Measurements from ENCODE around the gene SLC12A2.

The SLC12A2 gene

DNA sequence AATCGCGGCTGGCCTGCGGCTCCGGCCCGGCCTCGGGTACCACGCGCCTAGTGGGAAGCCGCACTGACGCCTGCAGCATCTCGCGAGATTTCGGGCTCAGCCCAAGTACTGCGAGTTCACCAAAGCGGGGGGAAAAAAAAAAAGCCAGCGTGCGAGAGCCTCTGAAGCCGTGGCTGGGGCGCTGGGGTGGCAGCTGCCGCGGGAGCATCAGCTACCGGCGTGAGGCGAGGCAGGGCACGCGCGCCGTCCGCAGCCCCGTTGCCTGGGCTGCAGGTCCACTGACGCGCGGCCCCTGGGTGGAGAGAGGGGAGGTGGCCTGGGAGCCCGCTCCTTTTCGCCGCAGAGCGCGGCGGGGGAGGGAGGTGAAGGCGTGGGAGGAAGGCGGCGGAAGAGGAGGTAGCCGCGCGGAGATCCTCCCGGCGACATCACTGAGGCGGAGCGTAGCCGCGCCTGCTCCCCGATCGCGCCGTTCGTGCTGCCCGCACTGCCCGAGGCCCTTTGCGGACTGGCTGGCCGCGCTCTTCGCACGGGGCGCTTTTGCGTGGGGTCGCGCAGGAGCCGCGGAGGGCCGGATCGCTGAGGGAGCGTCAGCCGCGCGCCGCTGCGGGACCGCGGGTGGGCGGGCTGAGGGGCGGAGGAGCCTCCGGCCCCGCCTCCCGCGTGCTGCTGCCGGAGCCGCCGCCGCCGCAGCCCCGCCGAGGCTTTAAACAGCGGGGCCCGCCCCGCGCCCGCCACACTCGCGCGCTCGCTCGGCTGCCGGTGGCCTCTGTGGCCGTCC lies at the start of gene SLC12A2:
Gene SLC12A2 (plus strand): TSS at position 734 of the 778 bp plus-strand sequence. CDS start 189 bp downstream, outside the sequence.
- peak; percentile 79 to 81 for DNase-seq (ENCODE audit: low read depth in 2 of 2)

GRCh38 chr5:128035689-128036088 lies 47.9 kb upstream of the SLC12A2 start:
- DNase-seq (ENCODE audit: low read depth in 2 of 2) = no peak

DNA sequence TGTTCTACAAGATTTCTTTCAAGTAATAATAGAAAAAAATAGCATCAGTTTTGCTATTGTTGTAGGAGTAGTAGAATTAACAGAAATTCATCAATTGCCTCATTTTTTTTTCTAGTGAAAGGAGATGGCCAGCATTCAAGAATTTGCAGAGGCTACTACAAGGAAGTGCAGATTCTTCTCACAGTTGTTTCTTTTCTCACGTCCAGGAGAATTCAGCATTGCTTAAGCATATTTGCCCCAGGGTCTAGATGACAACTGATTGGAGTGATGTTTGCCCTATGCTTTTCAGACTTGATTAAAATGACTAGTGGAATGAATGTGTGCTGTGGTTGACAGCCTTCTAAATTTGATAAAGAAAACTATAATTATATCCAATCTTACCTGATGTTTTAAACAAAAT lies 46.6 kb upstream of the SLC12A2 start:
- DNase-seq (ENCODE audit: low read depth in 2 of 2) = no peak

DNA sequence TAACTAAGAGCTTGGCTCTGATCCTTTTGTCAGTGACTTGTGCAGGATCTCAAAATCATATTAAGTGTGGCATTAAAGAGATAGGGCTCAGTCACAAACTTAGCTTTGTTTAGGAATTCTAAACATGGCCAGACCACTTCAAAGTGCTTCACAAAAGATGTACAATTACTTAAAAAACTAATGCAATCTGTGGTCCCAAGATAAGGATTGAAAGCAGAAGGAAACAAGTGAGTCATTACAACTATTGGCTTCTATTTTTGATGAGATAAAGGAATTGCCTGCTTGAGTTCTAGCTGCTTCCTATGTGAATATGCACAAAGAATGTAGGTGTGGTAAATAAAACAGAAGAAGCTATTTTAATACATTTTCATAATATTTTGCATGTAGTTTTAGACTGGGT lies 44.9 kb upstream of the SLC12A2 start:
- no peak for DNase-seq (ENCODE audit: low read depth in 2 of 2)

- DNase-seq (ENCODE audit: low read depth in 2 of 2) = no peak
These were observed 42.6 kb upstream of the SLC12A2 start for GRCh38 chr5:128040927-128041326.

DNA sequence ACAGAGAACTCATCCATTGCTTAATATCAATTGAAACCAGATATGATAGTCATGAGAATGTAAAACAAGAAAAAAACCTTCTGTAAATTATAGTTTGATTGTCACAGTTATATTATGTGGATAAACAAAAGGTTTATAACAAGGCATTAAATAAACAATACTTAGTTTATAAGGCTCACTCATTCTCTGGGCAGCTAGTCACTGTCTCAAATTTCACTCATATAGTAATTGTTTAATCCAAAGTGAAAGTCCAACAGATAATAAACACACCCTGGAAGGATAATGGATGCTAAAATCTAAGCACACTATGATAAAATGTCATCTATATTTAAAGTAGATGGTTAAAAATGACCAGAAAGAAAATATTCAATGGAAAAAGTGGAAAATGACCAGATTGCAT lies 30.8 kb upstream of the SLC12A2 start:
- DNase-seq (ENCODE audit: low read depth in 2 of 2) = no peak

- DNase-seq (ENCODE audit: low read depth in 2 of 2) = no peak
These were observed 30.1 kb upstream of the SLC12A2 start for GRCh38 chr5:128053291-128053954.

DNA sequence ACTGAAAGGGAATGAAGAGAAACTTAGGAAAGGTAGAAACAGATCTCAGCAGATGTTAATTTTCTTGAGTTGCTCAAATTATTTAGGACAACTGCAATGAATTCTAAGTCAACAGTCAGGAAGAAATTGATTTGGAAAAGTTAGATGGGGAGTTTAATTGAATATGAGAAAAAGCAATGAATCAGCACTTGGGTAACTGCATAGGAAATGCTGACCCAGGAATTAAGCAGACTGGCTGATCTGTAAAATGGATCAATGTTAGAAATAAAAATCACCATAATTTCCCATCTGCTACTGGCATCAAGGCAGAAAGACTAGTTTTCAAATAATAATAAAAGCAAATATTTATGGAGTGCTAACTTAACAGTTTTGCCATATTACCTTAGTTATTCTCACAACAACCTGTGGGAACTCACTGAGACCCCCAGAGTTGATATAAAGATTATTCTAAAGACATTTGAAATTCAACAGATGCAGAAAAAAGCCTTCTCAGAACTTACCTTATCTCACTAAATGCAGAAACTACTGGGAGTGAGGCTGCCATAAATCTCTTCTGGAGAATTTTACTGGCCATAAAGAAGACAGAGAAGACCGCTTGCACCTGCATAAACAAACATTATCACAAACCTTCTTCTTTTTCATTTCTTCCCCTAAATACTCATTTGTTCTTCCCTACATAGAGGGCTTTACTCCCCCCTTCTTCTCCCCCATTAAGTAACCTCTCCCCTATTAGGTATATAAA lies 22.8 kb upstream of the SLC12A2 start:
- DNase-seq (ENCODE audit: low read depth in 2 of 2) = no peak

- DNase-seq (ENCODE audit: low read depth in 2 of 2) = no peak
These were observed 21.3 kb upstream of the SLC12A2 start for GRCh38 chr5:128062172-128062746.

DNA sequence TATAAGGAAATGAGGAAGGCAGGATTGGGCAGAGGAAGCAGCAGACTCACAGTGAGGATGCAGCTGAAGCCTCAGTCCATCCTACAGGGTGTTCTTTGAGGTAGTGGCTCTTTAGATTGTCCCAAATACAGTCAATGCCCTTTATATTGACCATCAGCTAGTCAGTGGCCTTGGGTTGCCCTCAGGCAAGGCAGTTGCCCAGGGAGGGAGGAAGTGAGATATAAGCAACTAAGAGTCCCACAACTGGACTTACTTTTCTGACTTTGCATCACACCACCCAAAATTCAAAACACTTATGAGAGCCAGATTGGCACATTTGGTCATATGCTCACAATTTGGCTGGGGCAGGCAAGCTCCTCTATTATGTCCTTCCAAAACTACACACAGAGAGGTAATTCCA lies 9.4 kb upstream of the SLC12A2 start:
- DNase-seq (ENCODE audit: low read depth in 2 of 2) = no peak

DNA sequence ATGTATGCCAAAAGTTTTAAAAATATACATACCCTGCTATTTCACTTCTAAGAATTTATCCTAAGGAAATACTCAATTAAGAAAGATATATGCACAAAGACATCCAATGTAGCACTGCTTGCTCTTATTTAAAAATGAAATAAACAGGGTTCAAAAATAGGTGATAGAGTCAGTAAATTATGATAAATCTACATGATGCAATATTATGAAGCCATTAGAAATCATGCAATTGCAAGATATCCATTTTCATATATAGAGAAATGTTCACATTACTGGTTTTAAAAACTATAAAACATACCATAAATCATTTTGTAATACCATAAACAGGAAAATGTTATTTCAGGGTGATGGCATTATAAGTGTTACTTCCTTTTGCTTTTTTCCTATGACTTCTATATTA lies 8.6 kb upstream of the SLC12A2 start:
- DNase-seq (ENCODE audit: low read depth in 2 of 2) = no peak

DNA sequence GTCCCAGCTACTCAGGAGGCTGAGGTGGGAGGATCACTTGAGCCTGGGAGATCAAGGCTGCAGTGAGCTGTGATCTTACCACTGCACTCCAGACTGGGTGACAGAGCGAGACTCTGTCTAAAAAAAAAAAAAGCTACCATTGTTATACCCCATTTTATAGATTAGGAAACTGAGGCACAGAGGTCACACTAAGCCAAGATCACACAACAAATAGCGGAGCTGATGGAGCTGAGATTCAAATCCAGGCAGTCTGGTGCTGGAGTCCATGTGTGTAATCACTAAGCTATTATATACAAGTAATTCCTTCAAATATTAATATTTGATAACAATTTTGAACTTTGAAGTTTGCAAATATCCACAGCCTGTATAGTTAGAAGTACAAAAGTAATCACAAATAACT lies 6.0 kb upstream of the SLC12A2 start:
- DNase-seq (ENCODE audit: low read depth in 2 of 2) = no peak

GRCh38 chr5:128081111-128081851 lies 2.3 kb upstream of the SLC12A2 start:
- DNase-seq (ENCODE audit: low read depth in 2 of 2) = no peak

DNA sequence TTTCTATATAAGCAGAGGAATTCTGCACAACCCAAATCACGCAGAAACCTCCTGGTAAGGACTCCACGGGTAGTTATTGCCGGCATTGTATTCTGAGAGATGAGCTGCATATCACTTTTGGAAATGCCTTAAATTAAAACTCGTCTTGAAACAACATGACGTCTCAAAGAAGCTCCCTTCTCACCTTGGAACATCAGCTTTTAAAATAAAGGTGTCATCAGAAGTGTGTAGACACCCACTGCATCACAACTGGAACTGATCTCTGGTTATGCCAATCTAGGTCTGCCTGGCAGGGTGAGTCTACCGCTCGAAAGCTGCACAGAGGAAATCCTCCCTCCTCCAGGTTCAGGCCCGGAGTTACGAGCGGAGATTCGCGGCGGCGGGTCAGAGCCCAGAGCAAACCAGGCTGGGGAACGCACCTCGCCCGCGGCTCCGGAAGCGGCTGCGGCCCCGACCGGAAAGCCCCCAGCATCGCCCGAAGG lies 974 bp upstream of the SLC12A2 start:
- no peak for DNase-seq (ENCODE audit: low read depth in 2 of 2)

DNA sequence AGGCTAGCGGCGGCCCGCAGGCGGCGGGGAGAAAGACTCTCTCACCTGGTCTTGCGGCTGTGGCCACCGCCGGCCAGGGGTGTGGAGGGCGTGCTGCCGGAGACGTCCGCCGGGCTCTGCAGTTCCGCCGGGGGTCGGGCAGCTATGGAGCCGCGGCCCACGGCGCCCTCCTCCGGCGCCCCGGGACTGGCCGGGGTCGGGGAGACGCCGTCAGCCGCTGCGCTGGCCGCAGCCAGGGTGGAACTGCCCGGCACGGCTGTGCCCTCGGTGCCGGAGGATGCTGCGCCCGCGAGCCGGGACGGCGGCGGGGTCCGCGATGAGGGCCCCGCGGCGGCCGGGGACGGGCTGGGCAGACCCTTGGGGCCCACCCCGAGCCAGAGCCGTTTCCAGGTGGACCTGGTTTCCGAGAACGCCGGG lies 253 bp downstream of the SLC12A2 start:
- DNase-seq (ENCODE audit: low read depth in 2 of 2) = no peak

DNA sequence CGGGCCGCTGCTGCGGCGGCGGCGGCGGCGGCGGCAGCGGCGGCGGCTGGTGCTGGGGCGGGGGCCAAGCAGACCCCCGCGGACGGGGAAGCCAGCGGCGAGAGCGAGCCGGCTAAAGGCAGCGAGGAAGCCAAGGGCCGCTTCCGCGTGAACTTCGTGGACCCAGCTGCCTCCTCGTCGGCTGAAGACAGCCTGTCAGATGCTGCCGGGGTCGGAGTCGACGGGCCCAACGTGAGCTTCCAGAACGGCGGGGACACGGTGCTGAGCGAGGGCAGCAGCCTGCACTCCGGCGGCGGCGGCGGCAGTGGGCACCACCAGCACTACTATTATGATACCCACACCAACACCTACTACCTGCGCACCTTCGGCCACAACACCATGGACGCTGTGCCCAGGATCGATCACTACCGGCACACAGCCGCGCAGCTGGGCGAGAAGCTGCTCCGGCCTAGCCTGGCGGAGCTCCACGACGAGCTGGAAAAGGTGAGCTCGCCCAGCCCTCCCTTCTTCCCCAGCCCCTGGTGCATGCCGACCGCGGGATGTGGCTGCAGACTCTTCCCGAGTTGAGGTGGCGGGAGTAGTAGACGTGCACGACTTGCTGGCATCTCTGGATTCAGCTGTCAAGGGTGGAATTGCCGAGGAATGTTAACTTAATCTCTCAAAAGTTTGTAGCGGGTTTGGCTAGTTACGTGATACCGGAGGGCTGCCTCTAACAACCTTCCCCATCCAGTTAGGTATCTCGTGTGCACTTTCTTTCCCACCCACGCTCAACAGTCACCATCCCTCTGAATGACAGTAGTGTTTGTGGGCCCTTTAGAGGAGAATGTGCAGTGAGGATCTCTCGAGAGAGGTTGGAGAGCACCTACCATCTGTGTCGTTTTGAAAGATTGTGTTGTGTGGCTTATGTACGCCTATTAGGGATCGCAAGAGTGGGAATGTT lies 932 bp downstream of the SLC12A2 start:
- peak; percentile 18 to 26 for DNase-seq (ENCODE audit: low read depth in 2 of 2)

- no peak for DNase-seq (ENCODE audit: low read depth in 2 of 2)
These were observed 1.8 kb downstream of the SLC12A2 start for GRCh38 chr5:128085413-128085812.

DNA sequence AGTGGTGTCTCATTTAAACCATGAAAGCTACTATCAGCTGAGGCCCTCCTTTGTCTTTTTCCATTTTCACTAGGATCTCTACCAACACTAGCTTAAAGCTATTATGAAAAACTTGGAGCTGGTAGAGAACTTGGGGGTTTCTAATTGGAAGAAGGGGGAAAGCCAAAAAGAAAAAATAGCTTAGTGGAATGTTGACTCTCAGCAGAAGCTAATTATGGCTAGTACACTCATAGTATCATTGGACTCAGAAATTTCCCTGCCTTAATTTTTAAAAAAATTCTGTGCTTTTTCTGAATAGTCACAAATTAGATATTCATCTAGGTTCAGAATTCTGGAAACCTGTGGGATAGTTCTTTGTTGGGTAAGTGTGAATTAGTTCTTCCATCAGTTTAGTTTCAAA lies 8.0 kb downstream of the SLC12A2 start:
- no peak for DNase-seq (ENCODE audit: low read depth in 2 of 2)

- no peak for DNase-seq (ENCODE audit: low read depth in 2 of 2)
These were observed 8.6 kb downstream of the SLC12A2 start for GRCh38 chr5:128092144-128092543.

DNA sequence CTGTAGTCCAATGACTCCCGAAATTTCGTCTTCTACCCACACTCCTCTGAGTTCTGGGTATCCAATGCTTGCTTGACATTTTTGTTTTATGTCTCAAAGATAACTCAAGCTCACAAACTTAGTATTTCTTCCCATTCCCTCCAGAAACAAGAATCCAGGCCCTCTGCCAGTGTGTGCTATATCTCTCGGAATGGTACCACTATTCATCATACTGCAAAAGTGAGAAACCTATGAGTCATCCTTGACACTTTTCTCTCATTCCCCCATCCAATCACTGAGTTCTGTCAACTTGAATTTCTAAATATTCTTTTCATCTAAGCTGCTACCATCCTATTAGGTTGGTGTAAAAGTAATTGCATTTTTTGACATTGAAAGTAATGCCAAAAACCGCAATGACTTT lies 9.8 kb downstream of the SLC12A2 start:
- DNase-seq (ENCODE audit: low read depth in 2 of 2) = no peak
